HG03558 (cell line): ENCODE results near the gene METRN.
"Not testable (repeated sequence)": the region's sequence is repeated elsewhere in the genome, so short reads cannot be mapped to it uniquely, and the experiment has no call there.

ENCODE experiments used
- ATAC-seq: cut with Tn5 transposase; IDR thresholded peaks from one replicate; pipeline ENCODE4 v1.9.1; 2021; ENCODE audit warnings: moderate number of reproducible peaks; ENCODE audit not compliant: unreplicated experiment; ENCODE audit errors: extremely low read depth

The METRN gene

DNA sequence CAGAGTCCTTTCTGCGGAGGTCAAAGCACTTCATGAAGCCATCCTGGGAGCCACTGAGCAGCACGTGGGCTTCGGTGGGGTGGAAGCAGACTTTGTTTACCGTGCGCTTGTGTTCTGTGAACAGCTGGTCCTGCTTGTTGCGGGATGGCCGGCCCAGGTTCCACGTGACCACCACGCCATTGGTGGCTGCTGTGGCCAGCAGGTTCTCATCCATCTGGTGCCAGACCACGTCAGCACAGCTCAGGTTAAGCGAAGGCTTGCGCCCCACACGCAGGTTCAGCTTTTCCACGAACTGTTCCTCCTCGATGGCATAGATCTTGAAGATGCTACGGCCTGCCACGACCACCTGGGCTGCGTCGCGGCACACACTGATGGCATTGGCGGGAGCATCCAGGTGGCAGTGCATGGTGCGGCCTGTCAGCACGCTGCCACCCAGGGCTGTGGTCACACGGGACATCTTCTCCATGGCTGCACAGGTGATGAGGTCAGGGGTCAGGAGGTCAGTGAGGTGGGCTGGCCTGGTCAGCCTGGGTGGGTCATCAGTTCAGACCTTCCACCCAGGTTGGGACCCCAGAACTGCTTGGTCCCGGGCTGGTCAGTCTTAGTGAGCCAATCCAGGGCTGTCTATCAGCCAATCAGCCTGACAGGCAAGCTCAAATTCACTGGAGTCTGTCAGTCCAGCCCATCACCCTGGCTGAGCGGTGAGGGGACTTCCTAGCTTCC is 25.6 kb upstream of the METRN start:
- ATAC-seq = no peak

DNA sequence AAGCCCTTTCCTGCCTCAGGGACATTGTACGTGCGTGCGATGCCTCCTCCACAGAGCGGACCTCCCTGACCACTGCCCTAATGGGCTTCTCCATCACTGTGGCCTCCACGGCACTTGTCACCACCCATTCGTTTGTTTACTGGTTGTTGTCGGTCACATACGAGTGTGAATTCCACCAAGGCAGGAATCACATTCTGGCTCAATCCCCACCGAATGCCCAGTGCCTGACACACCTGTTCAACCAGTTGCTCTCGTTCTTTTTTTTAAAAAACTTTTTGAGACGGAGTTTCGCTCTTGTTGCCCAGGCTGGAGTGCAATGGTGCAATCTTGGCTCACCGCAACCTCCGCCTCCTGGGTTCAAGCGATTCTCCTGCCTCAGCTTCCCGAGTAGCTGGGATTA is 23.7 kb upstream of the METRN start:
- ATAC-seq = not testable (repeated sequence)

DNA sequence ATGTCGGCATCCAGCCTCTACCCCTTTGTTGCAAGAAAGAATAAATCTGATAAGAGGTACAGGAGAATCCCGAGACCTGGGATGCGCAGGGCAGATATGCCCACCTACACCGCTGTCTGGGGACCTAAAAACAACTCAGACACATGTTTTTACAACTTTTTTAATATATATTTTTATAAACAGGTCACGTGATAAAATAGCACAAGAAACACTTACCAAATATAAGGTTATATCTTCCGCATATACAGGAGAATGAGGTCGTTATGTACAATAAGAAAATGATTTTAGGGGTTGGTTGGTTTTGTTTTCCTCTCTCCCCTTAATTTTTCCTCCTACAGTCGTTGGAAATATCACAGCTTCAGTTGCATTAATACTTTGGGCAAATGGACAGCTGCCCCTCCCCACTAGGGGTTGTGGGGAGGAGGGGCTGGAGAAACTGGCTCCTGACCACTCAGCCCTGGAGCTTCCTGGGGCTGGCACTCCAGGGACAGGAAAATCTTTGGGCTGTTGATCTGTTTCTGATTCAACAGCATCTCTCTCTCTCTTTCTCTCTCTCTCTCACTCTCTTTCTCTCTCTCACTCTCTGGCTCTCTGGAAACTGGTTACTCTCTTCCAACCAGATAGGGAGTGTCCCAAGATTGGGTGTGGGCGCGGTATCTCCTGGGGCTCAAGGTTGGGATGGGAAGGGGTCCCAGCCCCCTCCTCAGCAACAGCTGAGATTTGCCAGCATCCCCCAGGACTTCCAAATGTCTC is 22.4 kb upstream of the METRN start:
- no peak for ATAC-seq

DNA sequence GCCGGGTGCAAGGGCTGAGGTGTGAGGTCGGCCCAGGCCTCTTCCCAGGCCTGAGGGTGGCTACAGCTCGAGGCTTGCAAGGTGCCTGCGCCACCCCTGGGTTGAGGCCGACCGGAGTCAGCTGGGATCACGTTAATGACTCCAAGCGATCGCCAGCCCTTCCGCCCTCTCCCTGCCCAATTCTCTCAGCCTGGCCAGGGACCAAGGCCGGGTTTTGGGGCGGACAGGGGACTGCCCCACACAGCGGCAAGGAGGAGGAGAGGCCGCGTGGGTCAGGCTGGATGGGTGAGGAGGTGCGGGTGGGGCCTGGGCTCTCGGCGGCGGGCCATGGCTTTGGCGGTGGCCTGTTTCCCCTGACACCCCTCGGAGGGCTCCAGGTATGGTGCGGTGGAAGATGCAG is 21.6 kb upstream of the METRN start:
- ATAC-seq = no peak

DNA sequence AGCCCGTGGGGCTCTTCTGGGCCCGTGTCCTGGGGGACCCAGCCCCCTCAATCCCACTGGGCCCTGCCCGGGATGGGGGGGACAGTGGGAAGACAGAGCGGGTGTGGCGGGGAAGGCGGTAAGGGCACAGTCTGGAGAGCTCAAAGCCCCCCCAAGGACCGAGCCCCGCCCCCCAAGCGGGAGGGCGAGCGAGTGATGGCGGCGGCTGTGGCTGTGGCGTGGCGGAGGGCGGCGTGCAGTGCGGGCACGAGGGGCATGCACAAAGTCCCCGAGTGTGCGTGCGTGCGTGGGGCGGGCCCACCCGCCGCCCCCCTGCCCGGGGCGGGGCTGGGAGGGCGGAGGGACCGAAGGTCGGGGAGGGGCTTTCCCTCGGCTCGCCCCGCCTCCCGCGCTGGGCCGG is 21.2 kb upstream of the METRN start:
- no peak for ATAC-seq

DNA sequence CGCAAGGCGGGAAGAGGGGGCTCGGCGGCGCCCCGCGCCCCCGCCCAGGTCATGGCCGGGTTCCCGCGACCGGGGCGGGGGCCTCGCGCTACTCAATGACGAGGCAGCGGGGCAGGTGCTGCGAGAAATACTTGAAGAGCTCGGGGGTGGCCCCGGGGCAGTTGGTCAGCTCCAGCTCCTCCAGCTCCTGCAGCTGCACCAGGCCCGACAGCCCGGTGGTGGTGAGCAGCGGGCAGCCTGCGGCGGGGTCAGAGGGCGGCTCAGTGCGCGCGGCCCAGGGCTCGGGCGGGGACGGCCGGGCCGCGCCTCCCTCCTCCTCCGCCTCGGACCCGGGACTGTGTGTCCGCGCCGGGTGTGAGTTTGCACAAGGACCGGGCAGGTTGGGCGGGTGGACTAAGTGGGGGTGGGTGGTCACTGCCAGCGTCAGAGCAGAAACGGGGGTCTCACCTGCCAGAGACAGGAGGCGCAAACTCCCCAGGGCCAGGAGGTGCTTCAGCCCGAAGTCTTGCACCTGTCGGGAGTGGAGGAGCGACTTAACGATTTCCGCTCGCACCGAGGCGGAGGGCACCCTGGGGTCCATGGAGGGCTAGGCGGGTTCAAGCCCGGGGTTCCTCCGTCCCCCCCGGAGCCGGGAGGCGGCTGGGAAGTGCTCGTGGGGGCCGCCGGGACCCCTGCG is 20.6 kb upstream of the METRN start:
- no peak for ATAC-seq

DNA sequence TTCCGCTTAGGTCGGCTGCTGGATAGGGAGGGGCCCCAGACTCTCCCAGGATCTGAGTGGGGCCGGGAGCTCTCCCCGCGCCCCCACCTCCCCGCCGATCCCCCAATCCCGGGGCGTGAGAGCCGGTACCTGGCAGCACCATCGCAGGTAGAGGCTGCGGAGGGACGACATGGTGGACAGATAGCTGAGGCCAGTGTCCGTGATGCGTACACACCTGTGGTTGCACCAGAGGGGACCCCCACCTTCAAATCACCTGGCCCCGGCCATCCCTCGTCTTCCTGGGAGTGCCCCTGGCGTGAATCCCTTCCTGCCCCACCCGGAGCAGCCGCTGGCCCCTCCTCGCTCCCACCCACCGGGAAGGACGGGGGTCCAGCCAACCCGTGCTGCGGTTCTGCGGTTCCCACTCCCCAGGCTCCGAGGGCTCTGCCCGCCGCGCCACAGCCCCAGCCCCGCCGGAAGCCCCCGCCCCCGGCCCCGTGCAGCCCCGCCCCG is 20.0 kb upstream of the METRN start:
- ATAC-seq = no peak

DNA sequence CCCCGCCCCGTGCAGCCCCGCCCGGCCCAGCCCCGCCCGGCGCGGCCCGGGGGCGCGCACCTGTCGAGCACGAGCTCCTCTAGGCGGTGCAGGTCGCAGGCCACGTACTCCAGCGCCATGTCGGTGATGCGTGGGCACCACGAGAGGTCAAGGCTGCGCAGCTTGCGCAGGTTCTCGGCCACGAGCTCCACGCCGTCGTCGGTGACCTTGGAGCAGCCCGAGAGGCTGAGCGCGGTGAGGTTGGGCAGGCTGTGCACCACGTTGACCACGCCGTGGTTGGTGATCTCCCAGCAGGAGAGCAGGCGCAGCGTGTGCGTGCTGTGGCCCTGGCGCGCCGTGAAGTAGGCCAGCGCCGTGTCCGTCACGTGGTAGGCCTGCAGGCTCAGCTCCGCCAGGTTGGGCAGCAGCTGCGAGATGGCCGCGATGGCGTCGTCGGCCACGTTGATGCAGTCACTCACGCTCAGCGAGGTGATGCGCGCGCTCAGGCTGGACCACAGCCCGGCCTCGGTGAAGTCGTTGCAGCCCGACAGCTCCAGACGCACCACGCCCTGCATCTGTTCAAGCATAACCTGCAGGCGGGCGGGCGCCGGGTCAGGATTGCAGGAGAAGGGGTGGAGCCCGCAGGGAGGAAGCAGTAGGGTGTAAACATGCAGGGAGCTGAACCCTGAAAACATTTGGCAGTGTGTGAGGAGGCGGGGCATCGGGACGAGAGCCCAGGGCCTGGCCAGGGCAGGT is 19.4 kb upstream of the METRN start:
- ATAC-seq = no peak

DNA sequence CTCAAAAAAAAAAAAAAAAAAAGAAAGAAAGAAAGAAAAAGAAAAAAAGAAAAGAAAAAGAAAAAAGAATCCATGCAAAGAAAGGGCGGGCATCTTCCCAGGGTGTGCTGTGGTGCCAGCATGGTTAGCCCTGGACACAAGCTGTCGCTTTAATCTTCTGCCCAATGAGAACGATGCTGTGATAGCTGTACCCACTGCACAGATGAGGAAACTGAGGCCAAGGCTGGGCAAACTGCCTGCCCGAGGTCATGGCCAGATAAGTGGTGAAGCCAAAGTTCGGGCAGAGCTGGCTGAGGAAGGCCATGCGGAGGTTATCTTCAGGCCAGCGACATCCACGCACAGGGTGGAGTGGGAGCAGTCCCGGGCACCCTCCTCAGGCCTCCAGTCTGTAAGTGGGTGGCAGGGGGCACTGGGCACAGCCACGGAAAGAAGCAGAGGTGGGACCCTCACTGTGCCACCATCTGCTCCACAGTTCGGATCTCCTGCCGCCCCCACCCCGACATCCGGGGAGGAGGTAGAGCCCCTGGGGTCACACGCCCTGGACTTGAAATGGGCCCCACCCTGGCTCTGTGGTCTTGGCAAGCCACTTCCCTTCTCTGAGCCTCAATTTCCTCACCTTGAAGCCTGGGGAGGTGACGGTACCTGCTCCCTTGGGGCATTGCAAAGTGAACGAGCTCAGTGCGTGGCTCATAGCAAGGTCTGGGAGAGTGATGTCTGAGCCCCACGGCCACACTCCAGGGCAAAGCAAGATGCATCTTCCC is 15.8 kb upstream of the METRN start:
- no peak for ATAC-seq

DNA sequence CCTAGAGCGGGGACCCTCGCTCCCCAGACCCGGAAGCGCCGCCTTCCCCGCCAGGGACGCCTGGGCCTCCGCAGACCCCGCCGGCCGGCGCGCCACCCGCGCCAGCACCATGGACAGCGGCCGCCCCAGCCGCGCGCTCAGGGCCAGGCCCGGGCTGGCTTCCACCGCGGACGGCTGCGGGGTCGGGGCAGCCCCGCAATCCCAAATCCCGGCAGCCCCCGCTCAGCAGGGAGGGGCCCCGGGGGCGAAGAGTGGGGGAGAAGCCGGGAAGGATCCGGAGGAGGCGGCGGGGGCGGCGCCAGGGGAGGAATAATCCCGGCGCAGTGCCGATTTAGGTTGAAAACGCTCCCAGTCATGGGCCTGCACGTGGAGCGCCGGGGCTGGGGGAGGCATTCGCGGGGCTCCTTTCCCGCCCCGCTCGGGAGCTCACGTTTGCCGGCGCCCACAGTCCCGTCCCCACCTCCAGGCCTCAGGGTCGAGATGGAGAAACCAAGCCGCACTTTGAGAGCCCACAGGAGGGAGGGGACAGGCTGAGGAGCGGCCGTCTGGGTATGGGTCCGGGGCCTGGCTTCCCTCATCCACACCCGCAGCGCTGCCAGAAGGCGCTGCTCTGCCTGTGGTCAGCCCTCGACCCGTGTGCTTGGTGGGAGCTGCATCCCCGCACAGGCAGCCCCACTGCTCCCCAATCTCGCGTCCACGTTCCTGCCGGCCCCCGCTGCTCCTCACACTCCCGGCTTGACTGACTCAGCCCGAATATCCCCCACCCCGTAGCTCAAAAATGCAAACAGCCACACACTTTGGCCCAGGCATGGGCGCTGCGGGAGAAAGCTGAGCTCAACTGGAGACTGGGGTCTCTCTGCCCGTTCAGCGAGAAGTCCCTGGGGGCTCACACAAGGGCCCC is 14.0 kb upstream of the METRN start:
- no peak for ATAC-seq

DNA sequence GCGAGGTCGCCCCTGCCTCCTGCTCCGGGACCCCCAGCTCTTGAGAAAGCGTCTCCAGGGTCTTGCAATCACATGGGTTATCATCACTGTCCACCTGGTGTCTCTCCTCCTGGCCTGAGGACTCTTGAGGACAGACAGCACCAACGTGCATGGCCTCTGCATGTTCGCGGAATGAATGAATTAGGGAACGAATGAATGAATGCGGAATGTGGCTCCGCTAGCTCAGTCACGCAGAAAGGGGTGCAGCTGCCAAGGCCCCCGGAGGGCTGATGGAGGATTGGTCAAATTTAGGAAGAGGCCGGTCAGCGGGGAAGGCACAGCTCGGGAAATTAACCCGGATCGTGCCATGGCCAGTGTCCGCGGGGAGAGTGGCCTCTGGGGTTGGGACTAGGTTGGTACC is 12.6 kb upstream of the METRN start:
- ATAC-seq = no peak

DNA sequence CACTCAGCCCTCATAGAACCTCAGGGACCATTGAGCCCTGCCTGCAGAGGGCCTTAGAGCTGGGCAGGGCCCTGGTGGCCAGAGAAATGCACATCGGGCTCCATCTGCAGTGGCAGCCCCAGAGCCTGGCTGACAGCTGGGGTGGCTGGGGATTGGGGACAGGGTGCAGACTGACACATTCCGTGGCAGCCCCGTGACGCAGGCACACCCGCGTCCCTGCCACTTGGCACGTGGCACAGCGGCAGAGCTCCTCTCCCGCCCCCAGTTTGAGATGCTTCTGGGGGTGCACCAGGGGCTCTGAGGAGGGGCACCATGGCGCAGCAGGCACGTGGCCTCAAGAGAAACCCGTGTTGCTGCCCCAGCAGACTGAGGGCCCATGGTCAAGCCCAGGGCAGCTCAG is 11.5 kb upstream of the METRN start:
- ATAC-seq = no peak

DNA sequence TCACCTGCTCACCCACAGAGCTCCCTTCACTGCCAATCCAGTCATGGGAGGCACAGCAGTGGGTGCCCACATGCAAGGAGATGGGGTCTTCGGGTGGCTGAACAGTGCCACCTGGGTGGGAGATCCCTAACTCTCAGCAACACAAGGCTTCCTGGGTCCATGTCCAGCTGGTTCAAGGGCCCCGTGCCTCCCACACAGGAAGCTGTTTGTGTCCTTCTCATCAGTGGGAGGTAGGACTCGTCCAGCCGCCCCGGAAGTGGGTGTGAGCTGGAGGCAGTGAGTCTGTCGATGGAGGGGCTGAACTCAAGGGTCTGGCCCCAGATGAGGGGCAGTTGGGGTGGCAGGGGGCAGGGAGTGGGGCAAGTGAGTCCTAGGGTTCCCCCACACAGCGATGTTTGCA is 10.9 kb upstream of the METRN start:
- ATAC-seq = no peak

DNA sequence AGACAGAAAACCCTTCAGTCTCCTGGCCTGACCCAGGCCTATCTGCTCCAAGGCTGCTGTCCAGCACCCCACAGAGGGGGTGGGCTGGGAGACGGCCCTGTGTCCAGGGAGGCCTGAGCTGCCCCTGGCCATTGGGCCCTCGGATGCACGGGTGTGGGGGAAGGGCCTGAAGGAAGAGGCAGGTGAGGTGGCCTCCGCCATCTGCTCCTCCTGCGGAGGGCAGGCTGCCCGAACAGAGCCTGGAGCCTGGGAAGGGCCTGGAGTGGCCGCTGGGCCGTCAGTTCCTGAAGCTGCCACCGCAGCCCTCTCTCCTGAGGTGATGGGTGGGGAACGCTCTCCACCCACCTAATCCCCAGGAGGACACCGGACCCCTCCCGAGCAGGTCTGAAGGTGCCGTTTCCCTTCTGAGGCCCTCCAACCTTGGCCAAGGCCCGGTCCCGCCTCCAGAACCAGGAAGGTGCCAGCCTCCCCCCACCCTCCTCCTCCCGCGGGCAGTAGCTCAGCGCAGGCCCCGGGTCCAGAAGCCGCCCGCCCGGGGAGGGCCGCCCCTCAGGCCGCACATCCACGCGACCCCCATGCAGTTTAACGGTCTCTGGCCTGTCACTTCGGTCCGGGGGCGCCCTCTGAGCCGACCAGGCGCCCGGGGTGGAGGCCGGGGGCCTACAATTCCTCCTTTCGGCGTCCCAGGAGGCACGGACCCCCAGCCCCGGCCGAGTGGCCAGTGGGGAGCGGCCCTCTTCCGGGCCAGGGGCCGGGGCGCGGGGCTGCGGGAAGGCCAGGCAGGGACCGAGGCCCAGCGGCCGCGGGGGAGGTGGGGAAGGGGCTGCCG is 10.2 kb upstream of the METRN start:
- ATAC-seq = no peak

DNA sequence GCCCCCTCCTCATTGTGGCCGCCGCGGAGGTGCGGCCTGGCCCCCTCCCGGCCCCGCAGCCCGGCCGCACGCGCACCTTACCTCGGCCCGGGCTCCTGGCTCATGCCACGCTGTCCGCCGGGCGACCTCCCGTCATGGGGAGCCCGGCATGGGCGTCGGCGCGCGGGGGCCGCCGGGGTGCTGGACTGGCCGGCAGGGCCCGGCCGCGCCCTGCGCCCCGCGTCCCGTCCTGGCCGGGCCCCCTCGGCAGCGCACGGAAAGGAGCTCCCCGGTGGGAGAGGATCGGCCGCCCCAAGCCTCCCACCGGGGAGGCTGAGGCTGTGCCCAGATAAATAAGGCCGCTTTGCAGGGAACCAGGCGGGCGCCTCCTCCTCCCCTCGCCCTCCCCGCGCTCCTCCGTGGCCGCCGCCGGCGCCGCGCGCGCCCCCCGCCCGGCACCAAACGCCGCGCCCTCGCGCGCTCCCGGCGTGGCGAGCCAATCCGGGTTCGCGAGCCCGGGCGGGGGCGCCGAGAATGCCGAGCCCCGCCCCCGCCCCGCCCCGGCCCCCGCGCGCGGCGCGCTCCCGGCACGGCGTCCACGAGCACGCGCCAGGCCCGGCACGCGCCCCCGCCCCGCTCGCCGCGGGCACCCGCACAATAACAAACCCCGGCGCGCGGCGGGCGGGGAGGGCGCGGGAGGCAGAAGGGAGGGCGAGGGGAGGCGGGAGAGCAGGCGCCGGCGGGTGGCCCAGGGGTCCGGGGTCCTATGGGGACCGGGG is 9.3 kb upstream of the METRN start, which contains the start of gene FBXL16:
FBXL16 (minus strand) TSS at position 371 of the 758 bp plus-strand sequence. CDS start 8,396 bp downstream, outside the sequence.
- ATAC-seq = no peak

DNA sequence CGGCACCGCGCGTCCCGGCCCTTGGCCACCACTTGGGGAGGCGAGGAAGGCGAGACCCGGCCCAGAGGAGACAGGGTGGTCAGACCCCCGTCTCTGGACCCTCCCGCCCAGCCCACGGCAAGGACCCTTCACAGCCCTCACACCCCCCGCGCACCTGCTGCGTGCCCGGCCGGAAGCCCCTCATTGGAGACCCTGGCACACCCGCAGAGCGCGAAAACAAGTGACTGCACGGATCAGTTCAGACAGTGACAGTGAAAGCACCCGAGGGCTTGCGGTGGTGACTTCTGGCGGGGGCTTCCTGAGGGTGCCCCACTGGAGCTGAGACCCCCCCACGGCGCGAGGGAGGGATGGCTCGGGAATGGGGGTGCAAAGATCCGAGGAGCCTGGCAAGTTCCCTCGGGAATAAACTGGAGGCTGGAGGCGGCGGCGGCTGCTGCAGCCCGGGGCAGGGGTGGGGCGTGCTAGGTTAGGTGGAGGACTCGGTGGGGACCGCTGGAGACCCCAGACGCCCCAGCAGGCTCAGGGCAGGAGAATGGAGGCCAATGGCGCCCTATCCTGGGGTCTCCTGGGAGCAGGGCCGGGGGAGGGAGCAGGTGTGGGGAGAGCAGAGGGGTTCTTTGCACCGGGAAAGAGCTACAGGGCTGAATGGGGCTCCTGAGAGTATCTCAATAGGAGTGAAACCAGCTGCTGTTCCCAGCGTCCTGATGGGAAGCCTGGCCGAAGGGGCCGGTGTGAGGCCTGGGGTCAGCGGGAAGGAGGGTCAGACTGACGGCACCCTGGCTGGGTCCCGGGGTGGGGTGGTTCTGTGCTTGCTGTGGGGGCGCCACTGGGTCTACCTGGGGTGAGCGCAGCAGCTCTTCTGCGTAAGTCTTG is 8.5 kb upstream of the METRN start:
- no peak for ATAC-seq
